ENCODE data around the gene POTEF. TPM values are rescaled to one million over a fixed set of nuclear protein-coding genes. Genes with fewer than 3 reads are reported as not detected.
"Not testable (repeated sequence)": the region's sequence is repeated elsewhere in the genome, so short reads cannot be mapped to it uniquely, and the experiment has no call there.

The POTEF gene
- total and polyA plus RNA-seq, 2 of the 4 experiments (the other 2 are of a cell fraction): not detected

DNA sequence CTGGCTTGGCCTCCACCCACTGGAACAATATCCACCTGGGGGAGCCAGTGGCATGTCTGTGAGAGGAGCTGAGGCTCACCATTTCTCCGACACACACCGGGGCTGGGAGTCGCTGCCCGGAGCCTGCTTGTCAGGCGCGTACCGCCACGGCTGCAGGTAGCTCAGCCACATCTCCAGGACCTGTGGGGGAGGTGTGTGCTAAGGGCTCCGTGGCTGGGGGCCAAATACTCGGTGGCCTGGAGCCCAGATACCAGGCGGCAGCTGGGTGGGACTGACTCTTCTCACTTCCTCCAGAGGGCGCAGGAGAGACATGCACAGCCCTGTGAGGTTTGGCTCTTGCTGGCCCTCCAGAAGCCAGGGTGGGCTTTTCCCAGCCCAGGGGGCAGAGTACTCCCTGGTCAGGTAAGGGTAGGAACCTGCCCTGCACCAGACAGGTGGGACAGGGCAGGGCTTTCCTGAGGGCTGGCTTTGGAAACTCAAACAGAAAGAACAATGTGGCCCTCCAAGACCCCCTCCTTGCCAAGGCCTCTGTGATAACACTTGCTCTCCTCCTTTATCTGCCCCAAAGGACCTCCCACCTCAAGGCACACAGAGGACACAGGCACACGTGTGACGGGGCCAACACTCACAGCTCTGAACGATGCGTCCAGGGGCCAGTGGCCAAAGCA is 27.1 kb upstream of the POTEF start:
- H3K14ac ChIP-seq (replicated peaks; ENCODE audit: low read depth, low read length); H4K8ac ChIP-seq (ENCODE audit: low read depth in 2 of 2, low read length in 2 of 2); H3K9ac ChIP-seq (ENCODE audit: low read depth, low read length); H2BK5ac ChIP-seq (ENCODE audit: low read depth, low read length, poor library complexity, severe bottlenecking); H3K23ac ChIP-seq (ENCODE audit: low read depth, low read length); H2AK5ac ChIP-seq (ENCODE audit: low read depth, low read length); POLR2A ChIA-PET (ENCODE audit: unreplicated experiment); H4K5ac ChIP-seq (ENCODE audit: low read depth, low read length); H2BK20ac ChIP-seq (ENCODE audit: low read depth, low read length); H3K79me1 ChIP-seq (ENCODE audit: low read depth in 1 of 2, low read length in 2 of 2); dilution Hi-C loops (cut with HindIII; ENCODE audit: low sequenced_read_pairs, unreplicated experiment); H3K18ac ChIP-seq (ENCODE audit: low read depth, low read length); H3K9me1 ChIP-seq (ENCODE audit: insufficient read depth, low read length); H2AK9ac ChIP-seq (replicated peaks; ENCODE audit: low read depth, low read length, poor library complexity); H3K4me2 ChIP-seq (ENCODE audit: low read depth, low read length); H4K20me1 ChIP-seq (ENCODE audit: insufficient read depth, low read length); H2BK15ac ChIP-seq (ENCODE audit: low read depth, low read length); H3K56ac ChIP-seq (ENCODE audit: extremely low read depth, insufficient read depth, low read length); H3K9me3 ChIP-seq (ENCODE audit: control insufficient read depth, insufficient read depth, low read length); H4K91ac ChIP-seq (ENCODE audit: insufficient read depth, low read depth, low read length); H3K27ac ChIP-seq (ENCODE audit: insufficient read depth, low read length); H3K4me3 ChIP-seq (ENCODE audit: insufficient read depth, low read depth, low read length); H3K27me3 ChIP-seq (ENCODE audit: control insufficient read depth, insufficient read depth, low read length); H3K4me1 ChIP-seq (ENCODE audit: control insufficient read depth, insufficient read depth, low read length); BruUV-seq (replicated peaks); H2BK120ac ChIP-seq (ENCODE audit: low read depth, low read length); H3K4ac ChIP-seq (ENCODE audit: low read depth, low read length); H2AFZ ChIP-seq (replicated peaks; ENCODE audit: low read length, poor library complexity): not testable (repeated sequence)
- DNase-seq (peak; percentile 33), ATAC-seq (ENCODE audit: low read depth) (peak; percentile 83)
- CTCF ChIA-PET: interaction anchor here (0.7 to 1.5 kb wide), 2 partner anchors 11 to 177 kb away, joined by 3 to 5 read pairs; partner anchors contain the start of gene CCDC74B
- in situ Hi-C loops (cut with MboI; ENCODE audit: low sequenced_read_pairs) (loop anchor here (25.0 kb wide), 1 partner anchor 1356 kb away; no protein-coding TSS in a partner anchor), intact Hi-C loops (cut with micrococcal nuclease) (loop anchor here (1.0 kb wide), 1 partner anchor 176 kb away; no protein-coding TSS in a partner anchor)
- peaks cover 32% of the 10 kb centered on the region; the same call in 1 of the 2 replicates for H3K36me3 ChIP-seq (ENCODE audit: control insufficient read depth, insufficient read depth, low read length)
- TF ChIP-seq, protein P1, sequence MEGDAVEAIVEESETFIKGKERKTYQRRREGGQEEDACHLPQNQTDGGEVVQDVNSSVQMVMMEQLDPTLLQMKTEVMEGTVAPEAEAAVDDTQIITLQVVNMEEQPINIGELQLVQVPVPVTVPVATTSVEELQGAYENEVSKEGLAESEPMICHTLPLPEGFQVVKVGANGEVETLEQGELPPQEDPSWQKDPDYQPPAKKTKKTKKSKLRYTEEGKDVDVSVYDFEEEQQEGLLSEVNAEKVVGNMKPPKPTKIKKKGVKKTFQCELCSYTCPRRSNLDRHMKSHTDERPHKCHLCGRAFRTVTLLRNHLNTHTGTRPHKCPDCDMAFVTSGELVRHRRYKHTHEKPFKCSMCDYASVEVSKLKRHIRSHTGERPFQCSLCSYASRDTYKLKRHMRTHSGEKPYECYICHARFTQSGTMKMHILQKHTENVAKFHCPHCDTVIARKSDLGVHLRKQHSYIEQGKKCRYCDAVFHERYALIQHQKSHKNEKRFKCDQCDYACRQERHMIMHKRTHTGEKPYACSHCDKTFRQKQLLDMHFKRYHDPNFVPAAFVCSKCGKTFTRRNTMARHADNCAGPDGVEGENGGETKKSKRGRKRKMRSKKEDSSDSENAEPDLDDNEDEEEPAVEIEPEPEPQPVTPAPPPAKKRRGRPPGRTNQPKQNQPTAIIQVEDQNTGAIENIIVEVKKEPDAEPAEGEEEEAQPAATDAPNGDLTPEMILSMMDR (conservative IDR thresholded peaks at IDR 0.05; ENCODE audit: low read depth, low read length): peak; percentile 48
- TF ChIP-seq SMC3 (IDR thresholded peaks at IDR 0.05; ENCODE audit: low read depth, low read length): peak; percentile 23; the same call in 1 of the 2 replicates
- peak; percentile 31 for TF ChIP-seq RAD21 (IDR thresholded peaks at IDR 0.05; ENCODE audit: low read length)
- no CpG with 5 or more reads among the region's 16 CpGs for WGBS, 2 experiments (ENCODE audit: extremely low coverage in 2 of 2, insufficient read length in 1 of 2)

Data from IMR-90 (cell line).